Activated naive CD8-positive, alpha-beta T cell treated with anti-CD3 and anti-CD28 coated beads, Interleukin-2, amount 10 ng/mL, durations not matched to agents 7 days and 5 days (primary cell): ENCODE results near the gene ELOB. TPM values are rescaled to one million over a fixed set of nuclear protein-coding genes. Genes with fewer than 3 reads are reported as not detected.
"Not testable (repeated sequence)": the region's sequence is repeated elsewhere in the genome, so short reads cannot be mapped to it uniquely, and the experiment has no call there.

Source experiments
- ATAC-seq: fragments of 150-1000 bp; cut with Tn5 transposase; one replicate; pipeline ENCODE4 v1.10.0; 2021; ENCODE audit warnings: low read depth, moderate library complexity
- POLR2A ChIA-PET: fragments of 350-600 bp; sonication (Branson Sonifier 250); formaldehyde crosslinking; loops from one replicate; lab custom pipeline; 2021; ENCODE audit warnings: antibody characterized with exemption; lab: Charles Lee
- DNase-seq: peaks from one replicate; pipeline ENCODE4 v3.0.0; 2021
- H3K27ac Mint-ChIP-seq: one replicate; pipeline ENCODE4 v1.8.0; 2022; ENCODE audit warnings: mild to moderate bottlenecking, mixed read lengths
- H3K27me3 Mint-ChIP-seq: one replicate; pipeline ENCODE4 v1.8.0; 2022; ENCODE audit warnings: mild to moderate bottlenecking, moderate library complexity, mixed read lengths
- H3K36me3 Mint-ChIP-seq: one replicate; pipeline ENCODE4 v1.8.0; 2021; ENCODE audit warnings: mild to moderate bottlenecking, mixed read lengths
- H3K4me1 Mint-ChIP-seq: one replicate; pipeline ENCODE4 v1.8.0; 2021; ENCODE audit warnings: mixed read lengths
- H3K4me3 Mint-ChIP-seq: one replicate; pipeline ENCODE4 v1.8.0; 2022; ENCODE audit warnings: mild to moderate bottlenecking, moderate library complexity, mixed read lengths
- H3K9me3 Mint-ChIP-seq: one replicate; pipeline ENCODE4 v1.8.0; 2021; ENCODE audit warnings: mixed read lengths
- total RNA-seq, 2 experiments: library from RNA; stranded (reverse); gene quantifications; one replicate each; pipeline ENCODE4 v1.2.3, GENCODE V29; 2021

The ELOB gene
- total RNA-seq, 2 experiments from 2014 or later = 205 to 210 TPM

DNA sequence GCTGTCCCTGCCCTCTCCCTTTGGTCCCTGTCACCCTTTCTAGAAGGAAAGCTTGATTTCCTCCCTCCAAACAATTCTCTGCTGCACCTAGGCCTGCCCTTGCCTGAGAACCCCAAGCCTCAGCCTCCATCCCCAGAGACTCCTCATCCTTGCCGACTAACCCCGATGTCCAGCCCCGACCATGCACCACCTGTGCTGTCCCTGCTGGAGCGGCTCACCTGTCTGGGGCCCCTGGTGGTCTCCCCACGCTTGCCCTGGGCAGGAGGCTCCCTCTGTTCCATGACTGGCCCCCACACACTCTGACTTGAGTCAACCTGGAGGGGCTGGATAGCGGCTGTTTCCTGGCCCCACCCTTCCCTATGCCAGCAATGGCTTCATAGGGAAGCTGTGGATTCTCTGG is 36.6 kb downstream of the ELOB start:
- DNase-seq = no peak
- Mint-ChIP-seq H3K9me3 (no peaks in the 10 kb centered on the region), H3K27ac (peak overlapping the region; percentile 88), H3K27me3 (peaks cover 3% of the 10 kb centered on the region), H3K36me3 (no peaks in the 10 kb centered on the region), H3K4me1 (peaks cover 8% of the 10 kb centered on the region), H3K4me3 (no peak overlapping the region)
- ATAC-seq = no peak
- POLR2A ChIA-PET = interaction anchor here (0.5 to 2.3 kb wide), 3 partner anchors 12 to 27 kb away, joined by 3 to 12 read pairs (median 3); partner anchors contain the start of gene SRRM2

DNA sequence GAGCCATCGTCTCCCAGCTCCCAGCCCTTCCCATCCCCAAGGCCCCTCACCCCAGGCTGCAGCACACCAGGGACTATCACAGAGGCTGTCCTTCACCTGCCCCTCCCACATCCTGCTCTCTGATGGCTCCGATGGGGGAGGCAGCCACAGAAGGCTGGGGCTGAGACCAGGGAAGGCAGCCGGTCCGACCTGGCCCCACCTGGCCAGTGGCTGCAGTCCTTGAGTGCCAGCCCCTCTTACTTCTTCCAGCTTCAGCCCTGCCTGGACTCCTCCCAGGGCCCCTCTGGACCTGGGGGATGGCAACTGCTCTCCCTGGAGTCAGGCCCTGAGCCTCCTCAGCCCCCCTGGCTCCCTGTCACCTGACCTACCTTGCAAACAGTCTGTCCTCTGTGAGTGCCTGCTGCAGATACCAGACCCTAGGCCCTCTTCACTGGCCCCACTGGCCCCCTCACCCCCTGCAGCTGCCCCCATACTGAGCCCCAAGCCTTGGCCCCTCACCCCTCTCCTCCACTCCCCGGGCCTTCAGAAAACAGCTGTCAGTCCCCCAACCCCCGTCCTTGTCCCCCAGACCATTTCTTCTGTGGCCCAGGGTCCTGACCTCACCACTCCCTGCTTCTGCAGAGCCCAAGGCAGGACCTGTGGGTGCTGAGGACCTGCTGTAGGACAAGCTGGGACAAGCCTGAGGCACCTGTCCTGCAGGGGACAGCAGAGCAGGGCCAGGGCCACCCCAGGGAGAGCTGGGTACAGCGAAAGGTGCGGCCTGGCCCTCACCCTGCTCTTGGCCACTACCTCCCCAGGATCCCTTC is 37.3 kb downstream of the ELOB start:
- H3K4me1 Mint-ChIP-seq = peaks cover 10% of the 10 kb centered on the region
- peaks cover 3% of the 10 kb centered on the region for H3K27me3 Mint-ChIP-seq
- peak; percentile 63 for DNase-seq
- peak overlapping the region; percentile 88 for H3K27ac Mint-ChIP-seq
- peak; percentile 97 for ATAC-seq
- no peaks in the 10 kb centered on the region for H3K36me3 Mint-ChIP-seq
- POLR2A ChIA-PET = interaction anchor here (0.5 to 2.3 kb wide), 4 partner anchors 13 to 57 kb away, joined by 3 to 12 read pairs (median 3); partner anchors contain the start of genes KCTD5 and SRRM2
- peak overlapping the region; percentile 35 for H3K4me3 Mint-ChIP-seq
- H3K9me3 Mint-ChIP-seq = no peaks in the 10 kb centered on the region

DNA sequence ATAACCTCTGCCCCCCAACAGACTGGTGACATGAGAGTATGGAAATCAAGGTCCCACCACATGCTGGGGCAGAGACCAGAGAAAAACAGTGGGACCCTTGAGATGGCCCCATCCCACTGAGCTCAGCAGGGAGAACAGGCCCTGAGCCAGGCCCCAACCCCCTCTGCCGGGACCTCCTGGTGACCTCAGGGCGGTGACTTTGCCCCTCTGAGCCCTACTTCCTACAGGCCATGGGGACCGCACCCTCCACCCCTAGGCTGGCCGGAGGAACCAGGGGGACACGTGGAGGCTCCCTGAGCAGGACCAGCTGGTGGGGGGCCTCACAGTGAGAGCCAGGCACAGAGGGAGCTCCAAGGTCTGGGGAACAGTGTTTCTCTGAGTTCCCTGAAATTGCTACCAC is 38.5 kb downstream of the ELOB start:
- POLR2A ChIA-PET = interaction anchor here (2.3 kb wide), 1 partner anchor 14 kb away, joined by 12 read pairs; the partner anchor contains the start of gene SRRM2
- no peak overlapping the region for H3K4me3 Mint-ChIP-seq
- DNase-seq (no peak), ATAC-seq (no peak)
- H3K27ac Mint-ChIP-seq = peak overlapping the region; percentile 48
- no peaks in the 10 kb centered on the region for H3K36me3 Mint-ChIP-seq
- no peaks in the 10 kb centered on the region for H3K9me3 Mint-ChIP-seq
- H3K4me1 Mint-ChIP-seq = peaks cover 10% of the 10 kb centered on the region
- peaks cover 2% of the 10 kb centered on the region for H3K27me3 Mint-ChIP-seq

DNA sequence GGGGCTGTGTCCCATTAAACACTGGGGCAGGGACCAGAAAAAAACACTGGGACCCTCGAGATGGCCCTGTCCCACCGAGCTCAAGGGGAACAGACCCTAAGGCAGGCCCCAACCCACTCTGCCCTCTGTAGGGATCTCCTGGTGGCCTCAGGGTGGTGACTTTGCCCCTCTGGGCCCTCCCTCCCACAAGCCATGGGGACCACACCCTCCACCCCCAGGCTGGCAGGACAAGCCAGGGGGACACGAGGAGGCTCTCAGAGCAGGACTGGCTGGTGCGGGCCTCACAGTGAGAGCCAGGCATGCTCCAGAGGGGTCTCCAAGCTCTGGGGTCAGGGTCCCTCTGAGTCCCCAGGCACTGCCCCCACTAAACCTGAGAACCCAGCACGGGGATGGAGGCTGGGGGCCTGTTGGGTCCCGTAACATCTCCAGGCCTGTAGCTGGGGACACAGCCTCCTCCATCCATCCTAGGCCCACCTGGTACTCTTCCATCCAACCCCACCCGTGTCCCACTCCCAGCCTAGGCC is 39.1 kb downstream of the ELOB start:
- no peak for DNase-seq
- POLR2A ChIA-PET = no interaction called here
- H3K4me3 Mint-ChIP-seq = no peak overlapping the region
- H3K27ac Mint-ChIP-seq = no peak overlapping the region
- H3K27me3 Mint-ChIP-seq = peaks cover 2% of the 10 kb centered on the region
- ATAC-seq = no peak
- no peaks in the 10 kb centered on the region for H3K36me3 Mint-ChIP-seq
- peaks cover 10% of the 10 kb centered on the region for H3K4me1 Mint-ChIP-seq
- H3K9me3 Mint-ChIP-seq = no peaks in the 10 kb centered on the region

DNA sequence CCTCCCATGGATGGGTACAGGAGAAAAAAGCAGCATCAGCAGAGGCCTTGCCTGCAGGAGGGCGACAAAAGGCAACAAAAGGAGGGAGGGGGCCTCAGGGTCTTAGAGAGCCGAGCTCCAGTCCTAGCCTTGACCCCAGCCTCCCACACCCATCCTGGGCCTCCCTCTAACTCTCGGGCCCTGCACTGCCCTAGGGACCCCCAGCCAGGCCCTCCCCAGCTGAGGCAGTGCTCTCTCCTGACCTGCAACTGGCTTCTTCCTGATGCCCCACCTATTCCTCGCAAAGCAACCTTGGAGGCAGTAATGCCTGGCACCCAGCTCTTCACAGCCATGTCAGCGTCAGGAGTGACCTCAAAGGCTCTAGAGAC is 39.9 kb downstream of the ELOB start:
- POLR2A ChIA-PET = interaction anchor here (1.0 kb wide), 1 partner anchor 9 kb away, joined by 3 read pairs; no protein-coding TSS in a partner anchor
- H3K27me3 Mint-ChIP-seq = peaks cover 2% of the 10 kb centered on the region

DNA sequence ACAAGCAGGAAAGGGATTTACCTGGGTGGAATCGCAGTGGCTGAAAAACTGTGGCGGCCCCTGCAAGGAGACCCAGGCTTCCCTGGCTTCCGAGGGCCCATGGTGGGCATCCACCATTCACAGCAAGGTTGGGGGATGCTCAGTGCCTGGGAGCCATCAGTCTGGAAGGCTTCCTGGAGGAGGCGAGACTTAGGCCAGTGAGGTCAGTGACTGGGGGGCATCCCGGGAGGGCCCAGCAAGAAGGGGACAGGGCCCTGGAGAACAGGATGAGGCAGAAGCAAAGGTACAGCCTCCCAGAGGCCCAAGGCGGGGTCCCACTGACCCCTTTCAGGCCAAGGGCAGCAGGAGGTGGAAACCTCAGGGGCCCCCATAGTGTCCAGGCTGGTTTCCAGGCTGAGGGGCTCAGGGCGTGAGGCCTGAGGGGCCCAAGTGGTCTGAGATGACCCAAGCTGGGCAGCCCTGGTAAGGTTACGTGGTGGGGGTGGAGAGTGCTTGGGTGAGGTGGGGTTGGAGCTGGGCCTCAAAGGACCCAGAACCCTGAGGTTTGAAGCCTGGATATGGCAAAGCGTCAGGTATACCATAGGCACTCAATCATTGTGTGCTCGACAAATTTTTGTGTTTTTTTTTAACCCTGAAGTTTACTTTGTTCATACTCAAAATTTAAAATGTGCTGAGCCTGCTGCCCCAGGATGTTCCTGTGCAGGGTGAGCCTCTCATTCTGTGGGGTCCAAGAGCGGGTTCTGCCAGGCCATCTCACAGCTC is 40.4 kb downstream of the ELOB start:
- POLR2A ChIA-PET = interaction anchor here (1.0 kb wide), 1 partner anchor 9 kb away, joined by 3 read pairs; no protein-coding TSS in a partner anchor
- Mint-ChIP-seq H3K4me1 (peaks cover 10% of the 10 kb centered on the region), H3K27ac (no peak overlapping the region), H3K27me3 (peaks cover 6% of the 10 kb centered on the region), H3K9me3 (no peaks in the 10 kb centered on the region), H3K4me3 (no peak overlapping the region), H3K36me3 (no peaks in the 10 kb centered on the region)
- no peak for DNase-seq
- ATAC-seq = no peak

More for the DNA sequence above, 39.9 kb downstream of the ELOB start:
- no peaks in the 10 kb centered on the region for H3K9me3 Mint-ChIP-seq
- ATAC-seq (no peak), DNase-seq (no peak)
- peaks cover 10% of the 10 kb centered on the region for H3K4me1 Mint-ChIP-seq
- H3K4me3 Mint-ChIP-seq = no peak overlapping the region
- H3K36me3 Mint-ChIP-seq = no peaks in the 10 kb centered on the region
- H3K27ac Mint-ChIP-seq = no peak overlapping the region

DNA sequence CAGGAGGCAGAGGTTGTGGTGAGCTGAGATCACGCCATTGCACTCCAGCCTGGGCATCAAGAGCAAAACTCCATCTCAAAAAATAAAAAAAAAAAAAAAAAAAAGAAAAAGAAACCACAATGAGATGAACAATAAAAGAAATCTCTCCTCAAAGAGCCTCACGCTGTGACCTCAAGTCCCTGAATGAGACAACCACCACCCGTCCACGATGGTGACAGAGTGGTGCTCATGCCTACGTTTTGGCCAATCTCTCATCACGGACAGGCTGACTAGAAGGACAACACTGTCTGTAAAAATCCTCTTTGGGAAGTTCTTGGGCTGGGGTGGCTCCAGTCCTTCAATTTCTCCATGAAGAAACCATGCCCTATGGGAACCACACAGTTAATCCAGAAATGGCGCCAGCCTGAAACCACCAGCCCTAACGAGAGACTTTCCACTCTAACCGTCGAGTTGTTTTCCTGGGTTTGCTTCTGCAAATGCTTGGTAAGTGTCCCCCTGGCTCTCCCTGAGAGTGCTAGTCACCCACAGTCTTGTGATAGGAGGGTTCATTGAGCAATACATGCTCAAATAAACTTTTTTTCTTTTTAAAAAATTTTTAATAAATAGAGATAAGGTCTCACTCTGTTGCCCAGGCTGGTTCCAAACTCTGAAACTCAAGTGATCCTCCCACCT is 42.1 kb downstream of the ELOB start:
- Mint-ChIP-seq H3K9me3 (no peaks in the 10 kb centered on the region), H3K27ac (no peak overlapping the region), H3K4me1 (peaks cover 5% of the 10 kb centered on the region), H3K36me3 (no peaks in the 10 kb centered on the region), H3K4me3 (no peak overlapping the region), H3K27me3 (peaks cover 8% of the 10 kb centered on the region)
- DNase-seq = no peak
- ATAC-seq = no peak
- POLR2A ChIA-PET = no interaction called here

DNA sequence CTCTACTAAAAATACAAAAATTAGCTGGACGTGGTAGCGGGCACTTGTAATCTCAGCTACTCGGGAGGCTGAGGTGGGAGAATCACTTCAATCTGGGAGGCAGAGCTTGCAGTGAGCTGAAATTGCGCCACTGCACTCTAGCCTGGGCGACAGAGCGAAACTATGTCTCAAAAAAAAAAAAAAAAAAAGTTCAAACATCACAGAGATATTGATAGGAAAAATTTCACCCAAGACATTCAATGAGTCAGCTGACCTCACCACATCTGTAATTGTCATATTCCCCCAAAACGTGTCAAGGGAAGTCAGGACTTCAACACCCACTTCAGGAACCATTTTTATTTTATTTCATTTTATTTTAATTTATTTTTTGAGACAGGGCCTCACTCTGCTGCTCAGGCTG is 49.0 kb downstream of the ELOB start:
- Mint-ChIP-seq H3K4me1 (no peaks in the 10 kb centered on the region), H3K9me3 (no peaks in the 10 kb centered on the region), H3K27me3 (peaks cover 18% of the 10 kb centered on the region), H3K4me3 (no peak overlapping the region), H3K27ac (no peak overlapping the region), H3K36me3 (no peaks in the 10 kb centered on the region)
- POLR2A ChIA-PET = interaction anchor here (0.7 to 1.4 kb wide), 2 partner anchors 9 to 18 kb away, joined by 3 to 4 read pairs; no protein-coding TSS in a partner anchor
- ATAC-seq (no peak), DNase-seq (no peak)

DNA sequence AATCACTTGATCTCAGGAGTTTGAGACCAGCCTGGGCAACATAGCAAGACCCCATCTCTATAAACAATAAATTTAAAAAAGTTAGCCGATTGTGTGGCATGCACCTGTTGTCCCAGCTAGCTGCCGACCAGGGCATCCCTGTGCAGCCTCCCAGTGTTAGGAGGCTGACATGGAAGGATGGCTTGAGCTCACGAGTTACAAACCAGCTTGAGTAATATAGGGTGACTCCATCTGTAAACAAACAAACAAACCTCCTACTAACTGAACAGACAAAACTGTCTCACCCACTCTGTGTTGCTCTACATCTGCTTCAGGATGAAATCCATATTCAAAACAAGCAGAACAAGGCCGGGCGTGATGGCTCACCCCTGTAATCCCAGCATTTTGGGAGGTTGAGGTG is 50.2 kb downstream of the ELOB start:
- H3K4me3 Mint-ChIP-seq = no peak overlapping the region
- H3K4me1 Mint-ChIP-seq = peaks cover 2% of the 10 kb centered on the region

DNA sequence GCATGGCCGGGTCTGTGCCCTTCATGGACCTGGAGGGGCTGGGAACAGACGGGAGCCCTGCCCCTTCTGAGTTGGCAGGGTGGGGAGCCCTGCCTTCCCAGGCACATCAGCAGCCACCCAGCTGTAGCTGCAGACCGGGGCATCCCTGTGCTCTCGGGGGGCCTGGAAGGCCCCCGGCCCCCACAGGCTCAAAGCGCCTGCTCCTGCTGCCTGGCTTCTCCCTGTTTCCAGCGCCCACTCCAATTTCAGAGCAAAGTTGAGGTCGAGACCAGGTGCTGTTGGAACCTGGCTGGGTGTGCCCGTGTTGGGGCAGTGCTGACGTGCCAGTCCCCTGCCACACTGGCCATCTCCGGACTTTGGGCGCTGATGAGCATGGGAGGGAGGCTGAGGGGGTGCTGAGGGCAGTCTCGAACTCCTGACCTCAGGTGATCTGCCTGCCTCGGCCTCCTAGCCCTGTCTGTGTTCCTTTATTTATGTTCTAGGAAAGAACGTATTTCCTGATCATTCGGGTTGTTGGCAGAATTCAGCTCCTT is 52.2 kb downstream of the ELOB start:
- no peaks in the 10 kb centered on the region for H3K36me3 Mint-ChIP-seq
- POLR2A ChIA-PET = no interaction called here
- peaks cover 2% of the 10 kb centered on the region for H3K4me1 Mint-ChIP-seq
- peaks cover 12% of the 10 kb centered on the region for H3K27me3 Mint-ChIP-seq
- H3K4me3 Mint-ChIP-seq = no peak overlapping the region
- H3K9me3 Mint-ChIP-seq = no peaks in the 10 kb centered on the region
- no peak for ATAC-seq
- no peak overlapping the region for H3K27ac Mint-ChIP-seq
- DNase-seq = no peak

More for the DNA sequence above, 50.2 kb downstream of the ELOB start:
- H3K36me3 Mint-ChIP-seq = no peaks in the 10 kb centered on the region
- peaks cover 17% of the 10 kb centered on the region for H3K27me3 Mint-ChIP-seq
- POLR2A ChIA-PET = no interaction called here
- ATAC-seq (no peak), DNase-seq (no peak)
- no peaks in the 10 kb centered on the region for H3K9me3 Mint-ChIP-seq
- H3K27ac Mint-ChIP-seq = no peak overlapping the region

DNA sequence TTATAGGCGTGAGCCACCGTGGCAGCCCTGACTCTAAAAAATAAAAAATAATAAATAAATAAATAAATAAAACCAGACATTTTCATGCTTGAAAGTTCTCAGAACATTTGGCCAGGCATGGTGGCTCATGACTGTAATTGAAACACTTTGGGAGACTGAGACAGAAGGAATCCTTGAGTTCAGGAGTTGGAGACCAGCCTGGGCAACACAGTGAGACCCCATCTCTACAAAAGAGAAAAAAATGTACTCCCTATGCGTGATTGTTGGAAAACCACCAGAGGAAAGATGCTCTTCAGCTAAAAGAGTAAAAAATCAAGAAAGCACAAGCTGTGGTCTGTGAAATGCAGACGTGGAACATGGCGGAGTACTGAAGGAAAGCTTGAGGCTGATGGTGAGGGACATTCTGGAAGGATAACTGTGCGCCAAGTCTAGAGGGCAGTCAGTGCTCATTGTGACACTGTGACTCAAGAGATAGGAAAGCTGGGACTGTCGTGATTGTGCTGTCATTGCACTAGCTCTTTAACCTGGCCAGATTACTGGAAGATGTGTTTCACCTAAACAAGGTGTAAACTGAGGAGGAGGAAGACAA is 52.9 kb downstream of the ELOB start:
- Mint-ChIP-seq H3K4me3 (no peak overlapping the region), H3K9me3 (no peaks in the 10 kb centered on the region), H3K36me3 (no peaks in the 10 kb centered on the region), H3K27me3 (peaks cover 12% of the 10 kb centered on the region), H3K4me1 (peaks cover 2% of the 10 kb centered on the region), H3K27ac (no peak overlapping the region)
- DNase-seq = no peak
- POLR2A ChIA-PET = no interaction called here
- ATAC-seq = no peak

DNA sequence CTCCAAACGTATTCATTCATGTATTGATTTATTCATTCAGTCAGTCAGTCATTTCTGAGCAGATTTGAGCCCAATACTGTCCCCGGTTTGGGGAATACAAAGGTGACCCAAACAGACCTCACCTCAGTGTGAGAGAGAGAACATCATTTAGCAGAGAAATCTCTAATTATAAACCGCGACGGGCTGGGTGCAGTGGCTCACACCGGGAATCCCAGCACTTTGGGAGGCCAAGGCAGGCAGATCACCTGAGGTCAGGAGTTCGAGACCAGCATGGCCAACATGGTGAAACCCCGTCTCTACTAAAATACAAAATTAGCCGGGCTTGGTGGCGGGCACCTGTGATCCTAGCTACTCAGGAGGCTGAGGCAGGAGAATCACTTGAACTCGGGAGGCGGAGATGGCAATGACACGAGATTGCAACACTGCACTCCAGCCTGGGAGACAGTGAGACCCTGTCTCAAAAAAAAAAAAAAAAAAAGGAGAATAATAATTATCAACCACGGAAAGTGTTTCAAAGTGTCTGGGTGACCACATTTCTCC is 55.4 kb downstream of the ELOB start:
- POLR2A ChIA-PET = interaction anchor here (0.7 kb wide), 1 partner anchor 206 kb away, joined by 6 read pairs; no protein-coding TSS in a partner anchor
- H3K9me3 Mint-ChIP-seq, H3K36me3 Mint-ChIP-seq, ATAC-seq, H3K4me1 Mint-ChIP-seq, DNase-seq: not testable (repeated sequence)
- Mint-ChIP-seq H3K27ac (peak overlapping the region; percentile 56), H3K4me3 (peak overlapping the region; percentile 73), H3K27me3 (peaks cover 12% of the 10 kb centered on the region)
